Activated T-cell treated with anti-CD3 and anti-CD28 coated beads, Interleukin-2, amount 50 U/mL, for 1 hour (primary cell): Measurements from ENCODE around the gene RASAL3.
"Not testable (repeated sequence)": the region's sequence is repeated elsewhere in the genome, so short reads cannot be mapped to it uniquely, and the experiment has no call there.

ENCODE experiments used
- DNase-seq: peaks from one replicate; pipeline ENCODE4 v3.0.0-alpha.2; 2020

Gene RASAL3

GRCh38 chr19:15418231-15418578, 46.1 kb downstream of the RASAL3 start:
- DNase-seq = no peak

GRCh38 chr19:15417699-15418098, 46.6 kb downstream of the RASAL3 start:
- DNase-seq = no peak

GRCh38 chr19:15412832-15413231, 51.5 kb downstream of the RASAL3 start:
- no peak for DNase-seq

- not testable (repeated sequence) for DNase-seq
Observed at GRCh38 chr19:15411351-15411750, 53.0 kb downstream of the RASAL3 start.

GRCh38 chr19:15404780-15405211, 59.5 kb downstream of the RASAL3 start:
- no peak for DNase-seq

GRCh38 chr19:15404097-15404779, 60.1 kb downstream of the RASAL3 start:
- no peak for DNase-seq

- no peak for DNase-seq
Observed at GRCh38 chr19:15403151-15403531, 61.2 kb downstream of the RASAL3 start.

- no peak for DNase-seq
Observed at GRCh38 chr19:15402411-15403150, 61.8 kb downstream of the RASAL3 start.
